Hepatocyte (in vitro differentiated cells): ENCODE results near the gene PEX26. TPM values are rescaled to one million over a fixed set of nuclear protein-coding genes. Genes with fewer than 3 reads are reported as not detected.
"Not testable (repeated sequence)": the region's sequence is repeated elsewhere in the genome, so short reads cannot be mapped to it uniquely, and the experiment has no call there.

Experiments
- DNase-seq: peaks from one replicate; pipeline ENCODE4 v3.0.0-alpha.2; 2016; ENCODE audit warnings: low spot score
- H2AFZ ChIP-seq: fragments of 200-600 bp; sonication (generic); 2 replicates; pipeline ENCODE4 v1.6.0; 2016; ENCODE audit warnings: antibody characterized with exemption, mild to moderate bottlenecking
- H3K27ac ChIP-seq: fragments of 200-600 bp; sonication (generic); 2 replicates; pipeline ENCODE4 v1.5.1; 2016; ENCODE audit warnings: mild to moderate bottlenecking
- H3K27me3 ChIP-seq: fragments of 200-600 bp; sonication (generic); 2 replicates; pipeline ENCODE4 v1.6.1; 2016
- H3K36me3 ChIP-seq: fragments of 200-600 bp; sonication (generic); replicated peaks from 2 replicates; pipeline ENCODE4 v1.5.1; 2016; ENCODE audit warnings: low read depth; ENCODE audit not compliant: insufficient read depth
- H3K4me1 ChIP-seq: fragments of 200-600 bp; sonication (generic); 2 replicates; pipeline ENCODE4 v1.5.1; 2016; ENCODE audit warnings: mild to moderate bottlenecking, moderate library complexity; ENCODE audit not compliant: insufficient read depth
- H3K4me2 ChIP-seq: fragments of 200-600 bp; sonication (generic); 2 replicates; pipeline ENCODE4 v1.6.0; 2016
- H3K4me3 ChIP-seq: fragments of 200-600 bp; sonication (generic); 2 replicates; pipeline ENCODE4 v1.5.1; 2016; ENCODE audit warnings: mild to moderate bottlenecking
- H3K79me2 ChIP-seq: fragments of 200-600 bp; sonication (generic); 2 replicates; pipeline ENCODE4 v1.6.0; 2017; ENCODE audit warnings: mild to moderate bottlenecking
- H3K9me2 ChIP-seq: fragments of 200-600 bp; sonication (generic); replicated peaks from 2 replicates; pipeline ENCODE4 v1.6.0; 2017; ENCODE audit warnings: mild to moderate bottlenecking; ENCODE audit not compliant: insufficient read depth
- H3K9me3 ChIP-seq: fragments of 200-600 bp; sonication (generic); 2 replicates; pipeline ENCODE4 v1.5.1; 2016; ENCODE audit warnings: low read depth, mild to moderate bottlenecking
- H4K20me1 ChIP-seq: fragments of 200-600 bp; sonication (generic); 2 replicates; pipeline ENCODE4 v1.6.0; 2016; ENCODE audit warnings: mild to moderate bottlenecking; ENCODE audit not compliant: insufficient read depth, poor library complexity, severe bottlenecking
- EZH2 ChIP-seq: fragments of 200-600 bp; sonication (generic); IDR thresholded peaks from 2 replicates; pipeline ENCODE4 v1.6.1; 2016; ENCODE audit warnings: antibody characterized with exemption, mild to moderate bottlenecking, borderline replicate concordance
- EZH2phosphoT487 ChIP-seq: fragments of 200-600 bp; sonication (generic); IDR thresholded peaks from one replicate; pipeline ENCODE4 v1.6.1; 2018; ENCODE audit warnings: antibody characterized with exemption, mild to moderate bottlenecking, low read depth, moderate library complexity; ENCODE audit not compliant: unreplicated experiment, severe bottlenecking
- WGBS: methylation state at CpG from one replicate; pipeline ENCODE4 v1.1.6; 2016; ENCODE audit warnings: low lambda C conversion rate; ENCODE audit errors: missing lambda C conversion rate; 5-methylcytosine and 5-hydroxymethylcytosine counted together
- polyA plus RNA-seq: library from polyadenylated mRNA; unstranded; fragments of >200 nt; fragmentation: Nextera tagmentation; extraction: Ambion mirVana; gene quantifications from 2 replicates; pipeline ENCODE4 v1.2.1, GENCODE V29; 2016
- total RNA-seq: library from RNA; depleted of rRNA; stranded (reverse); fragments of >200 nt; gene quantifications from 2 replicates; pipeline ENCODE4 v1.2.3, GENCODE V29; 2014
- TF ChIP-seq, protein P1 (sequence below): fragments of 200-600 bp; sonication (generic); IDR thresholded peaks from 2 replicates; pipeline ENCODE4 v1.5.1; 2016; ENCODE audit warnings: antibody characterized with exemption, mild to moderate bottlenecking; ENCODE audit not compliant: poor library complexity

PEX26 gene
- total and polyA plus RNA-seq, 2 experiments from 2014 or later: 5.4 to 30.9 TPM

DNA sequence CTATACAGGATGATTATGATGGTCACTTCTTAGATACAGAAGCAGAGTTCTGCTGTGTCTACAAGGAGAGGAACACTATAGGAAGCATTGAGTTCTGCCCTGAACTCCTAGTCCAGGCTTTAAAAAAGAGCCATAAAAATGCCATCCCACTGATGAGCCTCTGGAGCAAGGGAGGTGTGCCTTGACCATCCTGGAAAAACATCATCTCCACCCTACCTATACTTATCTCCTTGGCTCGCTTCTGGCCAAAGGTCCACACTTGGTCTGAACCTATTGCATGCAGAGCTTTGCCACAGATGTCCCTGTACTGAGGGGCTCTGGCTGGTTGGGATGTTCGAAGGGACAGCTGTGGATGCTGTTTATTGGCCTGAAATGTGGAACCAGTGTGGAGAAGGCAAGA is 4.3 kb upstream of the PEX26 start:
- no peaks in the 10 kb centered on the region for H3K27me3 ChIP-seq
- H3K36me3 ChIP-seq: no peaks in the 10 kb centered on the region
- no peak overlapping the region for H3K4me2 ChIP-seq
- no peaks in the 10 kb centered on the region for H3K9me3 ChIP-seq
- no peak for DNase-seq
- H3K4me1 ChIP-seq: peaks cover 29% of the 10 kb centered on the region
- H3K79me2 ChIP-seq: peaks cover 14% of the 10 kb centered on the region
- WGBS: 87% methylated on average over 2 of the region's 2 CpGs
- no peak overlapping the region for H2AFZ ChIP-seq
- no peaks in the 10 kb centered on the region for H3K9me2 ChIP-seq
- H3K27ac ChIP-seq: peak overlapping the region; percentile 33
- H3K4me3 ChIP-seq: no peak overlapping the region
- TF ChIP-seq, protein P1, sequence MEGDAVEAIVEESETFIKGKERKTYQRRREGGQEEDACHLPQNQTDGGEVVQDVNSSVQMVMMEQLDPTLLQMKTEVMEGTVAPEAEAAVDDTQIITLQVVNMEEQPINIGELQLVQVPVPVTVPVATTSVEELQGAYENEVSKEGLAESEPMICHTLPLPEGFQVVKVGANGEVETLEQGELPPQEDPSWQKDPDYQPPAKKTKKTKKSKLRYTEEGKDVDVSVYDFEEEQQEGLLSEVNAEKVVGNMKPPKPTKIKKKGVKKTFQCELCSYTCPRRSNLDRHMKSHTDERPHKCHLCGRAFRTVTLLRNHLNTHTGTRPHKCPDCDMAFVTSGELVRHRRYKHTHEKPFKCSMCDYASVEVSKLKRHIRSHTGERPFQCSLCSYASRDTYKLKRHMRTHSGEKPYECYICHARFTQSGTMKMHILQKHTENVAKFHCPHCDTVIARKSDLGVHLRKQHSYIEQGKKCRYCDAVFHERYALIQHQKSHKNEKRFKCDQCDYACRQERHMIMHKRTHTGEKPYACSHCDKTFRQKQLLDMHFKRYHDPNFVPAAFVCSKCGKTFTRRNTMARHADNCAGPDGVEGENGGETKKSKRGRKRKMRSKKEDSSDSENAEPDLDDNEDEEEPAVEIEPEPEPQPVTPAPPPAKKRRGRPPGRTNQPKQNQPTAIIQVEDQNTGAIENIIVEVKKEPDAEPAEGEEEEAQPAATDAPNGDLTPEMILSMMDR: no peak
- TF ChIP-seq EZH2 (no peak), EZH2phosphoT487 (no peak)
- no peaks in the 10 kb centered on the region for H4K20me1 ChIP-seq

DNA sequence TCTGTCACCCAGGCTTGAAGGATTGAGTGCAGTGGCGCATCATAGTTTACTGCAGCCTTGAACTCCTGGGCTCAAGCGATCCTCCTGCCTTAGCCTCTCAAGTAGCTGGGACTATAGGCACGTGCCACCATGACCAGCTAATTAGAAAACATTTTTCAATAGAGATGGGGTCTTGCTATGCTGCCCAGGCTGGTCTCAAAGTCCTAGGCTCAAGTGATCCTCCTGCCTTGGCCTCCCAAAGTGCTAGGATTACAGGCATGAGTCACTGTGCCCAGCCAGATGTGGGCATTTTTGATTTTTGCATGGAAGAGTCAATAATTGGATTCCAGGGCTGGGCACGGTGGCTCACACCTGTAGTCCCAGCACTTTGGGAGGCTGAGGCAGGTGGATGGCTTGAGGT is 3.9 kb upstream of the PEX26 start:
- not testable (repeated sequence) for H3K27me3 ChIP-seq, H2AFZ ChIP-seq, H3K9me3 ChIP-seq, H3K4me3 ChIP-seq, H4K20me1 ChIP-seq, H3K36me3 ChIP-seq, H3K27ac ChIP-seq, DNase-seq, H3K4me2 ChIP-seq, H3K9me2 ChIP-seq
- H3K79me2 ChIP-seq: peaks cover 19% of the 10 kb centered on the region
- peaks cover 30% of the 10 kb centered on the region for H3K4me1 ChIP-seq
- 92% methylated on average over 4 of the region's 4 CpGs for WGBS

DNA sequence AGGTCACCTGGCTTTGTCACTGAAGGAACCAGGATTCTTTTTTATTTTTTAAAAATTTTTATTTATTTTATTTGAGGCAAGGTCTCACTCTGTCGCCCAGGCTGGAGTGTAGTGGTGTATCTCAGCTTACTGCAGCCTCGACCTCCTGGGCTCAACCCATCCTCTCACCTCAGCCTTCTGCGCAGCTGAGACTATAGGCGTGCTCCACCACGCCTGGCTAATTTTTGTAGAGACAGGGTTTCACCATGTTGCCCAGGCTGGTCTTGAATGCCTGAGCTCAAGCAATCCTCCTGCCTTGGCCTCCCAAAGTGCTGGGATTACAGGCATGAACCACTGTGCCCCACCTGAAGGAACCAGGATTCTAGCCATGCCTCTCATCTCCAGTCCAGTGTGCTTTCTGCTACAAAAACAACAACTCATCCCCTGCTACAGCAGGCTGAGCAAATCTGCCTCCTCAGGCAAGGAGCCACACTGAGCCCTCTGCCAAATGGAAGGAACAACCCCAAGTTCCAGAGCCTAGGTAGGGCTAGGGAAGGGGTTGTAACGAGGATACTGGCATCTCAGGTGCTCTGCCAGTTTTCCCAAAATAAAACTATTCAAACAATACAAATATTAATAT is 2.6 kb upstream of the PEX26 start:
- Histone ChIP-seq H4K20me1 (no peaks in the 10 kb centered on the region), H3K27ac (no peak overlapping the region), H3K4me2 (no peak overlapping the region), H3K9me3 (no peaks in the 10 kb centered on the region), H3K36me3 (no peaks in the 10 kb centered on the region), H3K27me3 (no peaks in the 10 kb centered on the region), H3K4me1 (peaks cover 27% of the 10 kb centered on the region), H3K4me3 (no peak overlapping the region), H3K9me2 (no peaks in the 10 kb centered on the region), H2AFZ (no peak overlapping the region), H3K79me2 (peaks cover 31% of the 10 kb centered on the region)
- 96% methylated on average over 6 of the region's 6 CpGs for WGBS
- DNase-seq: no peak
- TF ChIP-seq EZH2phosphoT487 (no peak), EZH2 (no peak)
- TF ChIP-seq, protein P1: no peak

DNA sequence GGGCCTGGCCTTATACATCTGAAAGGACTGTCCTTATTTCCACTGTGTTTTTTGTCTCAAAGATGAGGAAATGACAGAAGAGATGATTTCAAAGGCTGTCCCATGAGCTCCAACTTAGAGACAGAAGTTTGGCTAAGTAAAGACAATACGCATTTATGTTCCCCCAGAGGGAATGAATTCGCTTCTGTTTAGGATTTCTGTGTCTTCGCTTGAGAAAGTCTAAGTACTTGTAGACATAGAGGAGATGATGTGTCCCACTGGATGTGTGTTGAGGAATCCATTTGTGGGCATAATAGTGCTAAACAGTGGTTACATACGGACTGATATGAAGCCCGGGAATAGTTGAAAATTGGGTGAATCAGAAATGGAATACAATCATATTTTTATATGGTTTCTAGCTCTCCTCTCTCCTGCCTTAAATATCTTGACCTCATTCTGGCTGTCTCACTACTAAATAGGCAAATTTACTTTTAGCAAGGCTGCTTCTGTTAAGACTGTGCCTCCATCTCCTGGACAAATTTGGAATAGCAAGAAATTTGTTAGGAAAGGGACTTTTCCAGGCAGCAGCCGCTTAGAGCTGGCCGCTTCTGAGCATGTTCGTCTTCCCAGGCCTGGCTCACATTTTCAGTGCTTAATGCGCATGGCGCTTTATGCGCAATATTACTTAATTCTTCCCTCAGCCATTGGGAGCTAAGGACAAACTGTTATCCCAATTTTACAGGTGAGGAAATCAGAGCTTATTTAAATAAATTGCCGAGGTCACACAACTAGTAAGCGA is 1.9 kb upstream of the PEX26 start:
- H3K27me3 ChIP-seq: no peaks in the 10 kb centered on the region
- TF ChIP-seq EZH2: no peak
- TF ChIP-seq, protein P1: peak; percentile 93
- no peaks in the 10 kb centered on the region for H3K9me2 ChIP-seq
- peak overlapping the region; percentile 84 for H3K4me2 ChIP-seq
- H4K20me1 ChIP-seq: no peaks in the 10 kb centered on the region
- H3K79me2 ChIP-seq: peaks cover 35% of the 10 kb centered on the region
- no peak overlapping the region for H2AFZ ChIP-seq
- H3K4me1 ChIP-seq: peaks cover 23% of the 10 kb centered on the region
- peak; percentile 93 for DNase-seq
- no peaks in the 10 kb centered on the region for H3K36me3 ChIP-seq
- no peaks in the 10 kb centered on the region for H3K9me3 ChIP-seq
- H3K27ac ChIP-seq: peak overlapping the region; percentile 38
- no peak overlapping the region for H3K4me3 ChIP-seq
- WGBS: 33% methylated on average over 13 of the region's 13 CpGs
